ENCODE results near the gene COL25A1. TPM values are rescaled to one million over a fixed set of nuclear protein-coding genes. Genes with fewer than 3 reads are reported as not detected.
"Not testable (repeated sequence)": the region's sequence is repeated elsewhere in the genome, so short reads cannot be mapped to it uniquely, and the experiment has no call there.

Gene COL25A1
- total RNA-seq, 1 donor: 0.27 TPM

DNA sequence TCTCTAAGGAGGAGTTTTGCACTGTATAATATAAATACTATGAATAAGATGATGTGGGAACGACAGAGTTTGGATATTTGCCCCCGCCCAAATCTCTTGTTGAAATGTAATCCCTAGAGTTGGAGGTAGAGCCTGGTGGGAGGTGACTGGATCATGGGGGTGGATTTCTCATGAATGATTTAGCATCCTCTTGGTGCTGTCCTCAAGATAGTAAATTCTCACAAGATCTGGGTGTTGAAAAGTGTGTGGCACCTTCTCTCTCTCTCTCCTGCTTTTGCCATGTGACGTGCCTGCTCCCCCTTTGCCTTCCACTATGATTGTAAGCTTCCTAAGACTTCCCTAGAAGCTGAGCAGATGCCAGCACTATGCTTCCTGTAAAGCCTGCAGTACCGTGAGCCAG, 298.0 kb downstream of the COL25A1 start:
- H3K4me3 ChIP-seq (ENCODE audit: low read depth, low read length): no peak overlapping the region
- no peak for DNase-seq (ENCODE audit: low read depth)
- TF ChIP-seq, protein P1, sequence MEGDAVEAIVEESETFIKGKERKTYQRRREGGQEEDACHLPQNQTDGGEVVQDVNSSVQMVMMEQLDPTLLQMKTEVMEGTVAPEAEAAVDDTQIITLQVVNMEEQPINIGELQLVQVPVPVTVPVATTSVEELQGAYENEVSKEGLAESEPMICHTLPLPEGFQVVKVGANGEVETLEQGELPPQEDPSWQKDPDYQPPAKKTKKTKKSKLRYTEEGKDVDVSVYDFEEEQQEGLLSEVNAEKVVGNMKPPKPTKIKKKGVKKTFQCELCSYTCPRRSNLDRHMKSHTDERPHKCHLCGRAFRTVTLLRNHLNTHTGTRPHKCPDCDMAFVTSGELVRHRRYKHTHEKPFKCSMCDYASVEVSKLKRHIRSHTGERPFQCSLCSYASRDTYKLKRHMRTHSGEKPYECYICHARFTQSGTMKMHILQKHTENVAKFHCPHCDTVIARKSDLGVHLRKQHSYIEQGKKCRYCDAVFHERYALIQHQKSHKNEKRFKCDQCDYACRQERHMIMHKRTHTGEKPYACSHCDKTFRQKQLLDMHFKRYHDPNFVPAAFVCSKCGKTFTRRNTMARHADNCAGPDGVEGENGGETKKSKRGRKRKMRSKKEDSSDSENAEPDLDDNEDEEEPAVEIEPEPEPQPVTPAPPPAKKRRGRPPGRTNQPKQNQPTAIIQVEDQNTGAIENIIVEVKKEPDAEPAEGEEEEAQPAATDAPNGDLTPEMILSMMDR (IDR thresholded peaks at IDR 0.05; ENCODE audit: insufficient read depth, low read length): no peak

DNA sequence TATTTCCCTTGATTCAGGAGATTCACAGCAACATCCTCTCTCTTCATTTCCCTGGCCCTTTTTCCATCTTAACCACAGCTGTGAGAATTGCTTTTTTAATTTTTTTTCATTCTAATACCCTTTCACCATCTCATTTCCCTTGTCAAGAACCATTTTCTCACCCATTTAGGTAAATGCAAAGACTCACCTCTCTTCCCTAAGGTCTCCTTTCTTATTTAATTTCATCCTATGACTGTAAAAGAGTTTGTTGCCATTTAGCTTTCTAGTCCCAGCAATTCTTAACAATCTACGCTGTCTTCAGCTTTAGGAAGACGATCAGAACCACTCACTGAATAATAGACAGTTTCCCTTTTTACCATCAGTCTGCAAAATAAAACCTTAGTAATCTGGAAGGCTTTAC, 298.5 kb downstream of the COL25A1 start:
- no peak overlapping the region for H3K4me3 ChIP-seq (ENCODE audit: low read depth, low read length)
- TF ChIP-seq, protein P1 (IDR thresholded peaks at IDR 0.05; ENCODE audit: insufficient read depth, low read length): no peak
- no peak for DNase-seq (ENCODE audit: low read depth)

DNA sequence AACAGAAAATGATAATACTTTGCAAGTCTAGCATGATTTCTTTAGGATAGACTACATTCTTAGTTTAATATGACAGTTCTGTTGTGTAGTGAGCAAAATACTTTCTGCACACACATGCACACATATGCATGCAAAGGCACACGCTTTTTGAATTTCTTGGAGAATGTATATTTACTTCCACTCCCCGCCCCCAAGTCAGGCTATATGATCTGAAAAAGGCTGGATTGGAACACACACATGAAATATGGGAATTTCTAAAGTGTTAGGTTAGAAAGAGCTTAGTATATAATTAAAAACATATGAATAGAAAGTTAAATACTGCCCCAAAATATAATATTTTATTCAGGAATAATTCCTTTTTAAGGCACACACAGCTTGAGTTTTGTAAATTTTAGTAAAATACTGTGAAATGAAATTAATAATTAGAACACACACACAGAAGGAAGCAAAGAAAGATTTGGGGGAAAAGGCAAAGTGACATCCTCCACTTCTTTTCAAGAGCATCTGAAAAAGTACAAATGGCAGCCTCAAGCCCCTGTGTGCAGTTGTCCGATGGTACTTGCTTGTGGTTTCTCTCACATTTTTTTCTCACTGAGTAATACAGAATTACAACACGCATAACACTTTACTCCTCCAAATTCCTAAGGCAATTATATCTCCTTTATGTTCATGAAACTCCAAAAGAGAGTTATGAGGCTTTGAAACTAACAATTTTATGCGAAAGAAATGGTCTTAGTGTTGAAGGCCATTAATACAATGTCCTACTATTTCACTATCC, 310.7 kb downstream of the COL25A1 start:
- no peak overlapping the region for H3K4me3 ChIP-seq (ENCODE audit: low read depth, low read length)
- DNase-seq (ENCODE audit: low read depth): peak; percentile 15
- TF ChIP-seq, protein P1 (IDR thresholded peaks at IDR 0.05; ENCODE audit: insufficient read depth, low read length): no peak

DNA sequence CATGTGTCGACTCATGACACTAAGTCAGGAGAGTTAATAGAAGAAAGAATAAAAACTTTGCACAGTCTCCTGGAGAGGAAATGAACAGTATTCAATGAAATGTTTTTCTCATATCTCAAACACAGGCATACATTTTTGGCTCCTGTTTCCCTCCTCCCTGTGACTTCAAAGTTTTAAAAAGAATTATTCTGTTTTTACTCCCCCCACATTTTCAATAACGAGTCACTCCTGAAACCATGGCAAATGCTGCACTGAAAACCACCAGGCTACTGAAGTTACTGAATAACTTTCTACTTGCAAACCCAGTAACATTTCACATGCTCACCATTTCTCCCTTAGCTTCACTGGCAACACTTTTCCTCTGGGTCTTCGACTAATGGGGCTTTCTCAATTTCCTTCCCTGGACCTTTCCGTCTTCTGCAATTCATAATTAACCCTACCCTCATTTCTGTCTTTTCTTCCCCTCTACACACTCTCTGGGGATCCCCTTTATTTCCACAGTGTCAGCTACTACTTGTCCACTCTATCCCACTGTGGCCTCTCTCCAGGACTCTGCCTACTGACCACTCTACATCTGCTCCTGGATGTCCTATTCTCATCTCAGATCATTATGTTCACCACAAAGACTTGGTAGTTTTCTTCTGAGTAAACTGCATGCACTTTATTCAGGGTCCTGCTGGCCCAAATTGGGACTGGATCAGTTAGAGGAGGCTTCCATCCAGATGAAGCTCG, 313.8 kb downstream of the COL25A1 start:
- no peak for DNase-seq (ENCODE audit: low read depth)
- TF ChIP-seq, protein P1 (IDR thresholded peaks at IDR 0.05; ENCODE audit: insufficient read depth, low read length): no peak
- H3K4me3 ChIP-seq (ENCODE audit: low read depth, low read length): no peak overlapping the region

DNA sequence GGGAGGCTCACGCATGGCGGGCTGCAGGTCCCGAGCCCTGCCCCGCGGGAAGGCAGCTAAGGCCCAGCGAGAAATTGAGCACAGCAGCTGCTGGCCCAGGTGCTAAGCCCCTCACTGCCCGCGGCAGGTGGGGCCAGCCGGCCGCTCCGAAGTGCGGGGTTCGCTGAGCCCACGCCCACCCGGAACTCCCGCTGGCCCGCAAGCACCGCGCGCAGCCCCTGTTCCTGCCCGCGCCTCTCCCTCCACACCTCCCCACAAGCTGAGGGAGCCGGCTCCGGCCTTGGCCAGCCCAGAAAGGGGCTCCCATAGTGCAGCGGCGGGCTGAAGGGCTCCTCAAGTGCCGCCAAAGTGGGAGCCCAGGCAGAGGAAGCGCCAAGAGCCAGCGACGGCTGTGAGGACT, 318.0 kb downstream of the COL25A1 start:
- H3K4me3 ChIP-seq (ENCODE audit: low read depth, low read length): not testable (repeated sequence)

DNA sequence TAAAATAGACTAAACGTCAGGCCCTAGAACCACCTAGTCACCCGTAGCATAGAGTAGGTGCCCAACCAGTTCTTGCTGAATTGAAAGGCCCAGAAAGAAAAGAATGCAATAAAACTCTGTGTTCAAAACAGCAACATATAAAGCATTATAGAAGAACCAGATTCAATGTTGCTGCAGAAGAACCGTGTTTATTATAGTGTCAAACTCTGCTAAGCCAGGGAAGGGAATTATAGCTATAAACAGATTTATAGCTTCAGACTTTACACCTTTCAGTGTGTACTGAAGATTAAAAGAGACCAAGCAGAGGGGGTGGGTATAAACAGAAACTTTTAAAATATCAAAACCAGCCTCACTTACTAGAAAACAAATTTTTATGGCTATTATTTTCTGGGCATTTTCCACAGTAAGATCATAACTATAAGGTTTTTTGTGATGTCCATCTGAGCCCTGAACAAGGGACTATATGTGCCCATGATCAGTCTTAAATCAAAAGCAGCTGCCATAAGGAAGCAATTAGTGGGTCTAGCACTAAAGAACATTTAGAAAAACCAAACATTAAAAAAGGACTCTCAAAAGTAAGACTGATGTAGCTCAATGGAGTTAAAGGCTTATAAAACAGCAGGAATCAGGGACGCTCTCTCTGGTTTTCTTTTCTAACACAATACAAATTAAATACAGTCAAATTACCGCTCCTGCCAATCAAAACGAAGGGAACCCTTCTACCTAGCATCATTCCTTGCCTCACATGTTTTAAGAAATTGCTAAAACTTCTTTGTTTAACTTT, 319.9 kb downstream of the COL25A1 start:
- H3K4me3 ChIP-seq (ENCODE audit: low read depth, low read length): no peak overlapping the region
- TF ChIP-seq, protein P1 (IDR thresholded peaks at IDR 0.05; ENCODE audit: insufficient read depth, low read length): no peak
- no peak for DNase-seq (ENCODE audit: low read depth)

More for the DNA sequence above, 318.0 kb downstream of the COL25A1 start:
- not testable (repeated sequence) for DNase-seq (ENCODE audit: low read depth)
